ENCODE measurements around the gene SPACDR. TPM values are rescaled to one million over a fixed set of nuclear protein-coding genes. Genes with fewer than 3 reads are reported as not detected.

Gene SPACDR
- total and polyA plus RNA-seq, 2 donors (not counting 1 experiment from before 2014, with no cell fraction given), result 2.1 to 3.7 TPM

- H3K79me2 ChIP-seq (ENCODE audit: control insufficient read depth, insufficient read depth, low read length), result peaks cover 43% of the 10 kb centered on the region
- DNase-seq (no peak), ATAC-seq (ENCODE audit: low read depth) (no peak)
- Mint-ChIP-seq H3K27me3 (no peaks in the 10 kb centered on the region), H3K9me3 (ENCODE audit: insufficient read depth) (no peaks in the 10 kb centered on the region), H3K4me3 (no peak overlapping the region), H3K4me1 (peaks cover 49% of the 10 kb centered on the region), H3K27ac (peak overlapping the region; percentile 76)
- TF ChIP-seq CTCF (IDR thresholded peaks at IDR 0.05) (no peak), EZH2 (IDR thresholded peaks at IDR 0.05; ENCODE audit: borderline replicate concordance, insufficient read depth, low read depth, low read length, poor library complexity, severe bottlenecking) (no peak)
- peaks cover 29 to 47% of the 10 kb centered on the region in 2 donors for H3K4me1 ChIP-seq (ENCODE audit: control insufficient read depth in 2 of 2, insufficient read depth in 2 of 2, low read length in 2 of 2)
- H3K27ac ChIP-seq (ENCODE audit: low read length in 2 of 2), result peak overlapping the region in 1 of 2 donors; percentile 71
- CTCF ChIA-PET, result interaction anchor here (1.1 to 4.2 kb wide), 2 partner anchors 10 to 87 kb away, joined by 3 to 18 read pairs; no protein-coding TSS in a partner anchor
- 90% methylated on average over 9 of the region's 16 CpGs for WGBS (ENCODE audit: insufficient coverage)
- peaks cover 1 to 45% of the 10 kb centered on the region in 2 experiments for H3K36me3 ChIP-seq (replicated peaks in 1 of 2; ENCODE audit: control extremely low read depth in 1 of 2, control insufficient read depth in 1 of 2, extremely low read depth in 1 of 2, insufficient read depth in 2 of 2, low read length in 1 of 2)
- H3K27me3 ChIP-seq (replicated peaks in 1 of 4; ENCODE audit: control extremely low read depth in 1 of 4, control insufficient read depth in 3 of 4, insufficient read depth in 4 of 4, low read length in 3 of 4), result no peaks in the 10 kb centered on the region
- H3K4me2 ChIP-seq (replicated peaks; ENCODE audit: low read depth, low read length, poor library complexity, severe bottlenecking), result peak overlapping the region; percentile 34
- H4K20me1 ChIP-seq (ENCODE audit: control insufficient read depth, insufficient read depth, low read length, poor library complexity, severe bottlenecking), result peaks cover 72% of the 10 kb centered on the region
- intact Hi-C loops (cut with micrococcal nuclease), result loop anchor here (10.0 kb wide), 1 partner anchor 233 kb away; the partner anchor contains the start of gene POP7
- H3K9ac ChIP-seq (ENCODE audit: low read length), result no peak overlapping the region
- POLR2A ChIA-PET, result interaction anchor here (1.0 kb wide), 1 partner anchor 36 kb away, joined by 7 read pairs; the partner anchor contains the start of gene PPP1R35
- H2AFZ ChIP-seq (ENCODE audit: insufficient read depth, low read depth, low read length, poor library complexity, severe bottlenecking), result no peak overlapping the region
- H3K4me3 ChIP-seq (ENCODE audit: control extremely low read depth in 1 of 5, extremely low read depth in 1 of 5, insufficient read depth in 1 of 5, low read depth in 2 of 5, low read length in 4 of 5), result no peak overlapping the region
- no peaks in the 10 kb centered on the region for H3K9me3 ChIP-seq (ENCODE audit: control extremely low read depth in 1 of 3, control insufficient read depth in 2 of 3, insufficient read depth in 1 of 3, low read length in 2 of 3)
Measured at GRCh38 chr7:100472121-100472851, 8.2 kb upstream of the SPACDR start.

- Histone ChIP-seq H3K9ac (ENCODE audit: low read length) (no peak overlapping the region), H3K9me3 (ENCODE audit: control extremely low read depth in 1 of 3, control insufficient read depth in 2 of 3, insufficient read depth in 1 of 3, low read length in 2 of 3) (no peaks in the 10 kb centered on the region), H3K4me3 (ENCODE audit: control extremely low read depth in 1 of 5, extremely low read depth in 1 of 5, insufficient read depth in 1 of 5, low read depth in 2 of 5, low read length in 4 of 5) (no peak overlapping the region), H3K4me2 (replicated peaks; ENCODE audit: low read depth, low read length, poor library complexity, severe bottlenecking) (no peak overlapping the region), H4K20me1 (ENCODE audit: control insufficient read depth, insufficient read depth, low read length, poor library complexity, severe bottlenecking) (peaks cover 68% of the 10 kb centered on the region), H2AFZ (ENCODE audit: insufficient read depth, low read depth, low read length, poor library complexity, severe bottlenecking) (no peak overlapping the region), H3K4me1 (ENCODE audit: control insufficient read depth in 2 of 2, insufficient read depth in 2 of 2, low read length in 2 of 2) (peaks cover 17 to 35% of the 10 kb centered on the region in 2 donors), H3K27ac (ENCODE audit: low read length in 2 of 2) (no peak overlapping the region), H3K79me2 (ENCODE audit: control insufficient read depth, insufficient read depth, low read length) (peaks cover 34% of the 10 kb centered on the region), H3K27me3 (replicated peaks in 1 of 4; ENCODE audit: control extremely low read depth in 1 of 4, control insufficient read depth in 3 of 4, insufficient read depth in 4 of 4, low read length in 3 of 4) (no peaks in the 10 kb centered on the region), H3K36me3 (replicated peaks in 1 of 2; ENCODE audit: control extremely low read depth in 1 of 2, control insufficient read depth in 1 of 2, extremely low read depth in 1 of 2, insufficient read depth in 2 of 2, low read length in 1 of 2) (peaks cover 1 to 49% of the 10 kb centered on the region in 2 experiments)
- peaks cover 36% of the 10 kb centered on the region for H3K4me1 Mint-ChIP-seq
- POLR2A ChIA-PET, result no interaction called here
- H3K9me3 Mint-ChIP-seq (ENCODE audit: insufficient read depth), result no peaks in the 10 kb centered on the region
- ATAC-seq (ENCODE audit: low read depth) (no peak), DNase-seq (no peak)
- no peak overlapping the region for H3K4me3 Mint-ChIP-seq
- intact Hi-C loops (cut with micrococcal nuclease), result loop anchor here (10.0 kb wide), 1 partner anchor 234 kb away; the partner anchor contains the start of gene POP7
- TF ChIP-seq CTCF (IDR thresholded peaks at IDR 0.05) (no peak), EZH2 (IDR thresholded peaks at IDR 0.05; ENCODE audit: borderline replicate concordance, insufficient read depth, low read depth, low read length, poor library complexity, severe bottlenecking) (no peak)
- CTCF ChIA-PET, result interaction anchor here (0.7 to 4.3 kb wide), 6 partner anchors 10 to 118 kb away, joined by 4 to 80 read pairs (median 14); partner anchors contain the start of genes NYAP1 and TSC22D4
- H3K27me3 Mint-ChIP-seq, result no peaks in the 10 kb centered on the region
- WGBS (ENCODE audit: insufficient coverage), result 81% methylated on average over 3 of the region's 4 CpGs
- H3K27ac Mint-ChIP-seq, result peak overlapping the region; percentile 53
Measured at GRCh38 chr7:100471021-100471420, 7.0 kb upstream of the SPACDR start.
